Endothelial cell (in vitro differentiated cells): ENCODE data around the gene SUGP2. TPM values are rescaled to one million over a fixed set of nuclear protein-coding genes. Genes with fewer than 3 reads are reported as not detected.

Experiments
- DNase-seq: peaks from one replicate; pipeline ENCODE4 v3.0.0; 2021; ENCODE audit warnings: low spot score
- H3K27ac Mint-ChIP-seq: one replicate; pipeline ENCODE4 v1.8.0; 2021; ENCODE audit warnings: mixed read lengths, inconsistent platforms; ENCODE audit not compliant: unreplicated experiment
- H3K27me3 Mint-ChIP-seq: one replicate; pipeline ENCODE4 v1.8.0; 2021; ENCODE audit warnings: mild to moderate bottlenecking, moderate library complexity, mixed read lengths, inconsistent platforms; ENCODE audit not compliant: unreplicated experiment
- H3K36me3 Mint-ChIP-seq: one replicate; pipeline ENCODE4 v1.8.0; 2021; ENCODE audit warnings: mild to moderate bottlenecking, low read depth, mixed read lengths, inconsistent platforms; ENCODE audit not compliant: unreplicated experiment
- H3K4me1 Mint-ChIP-seq: one replicate; pipeline ENCODE4 v1.8.0; 2021; ENCODE audit warnings: mild to moderate bottlenecking, mixed read lengths, inconsistent platforms; ENCODE audit not compliant: unreplicated experiment
- H3K4me3 Mint-ChIP-seq: one replicate; pipeline ENCODE4 v1.8.0; 2021; ENCODE audit warnings: mild to moderate bottlenecking, mixed read lengths, inconsistent platforms; ENCODE audit not compliant: unreplicated experiment
- H3K9me3 Mint-ChIP-seq: one replicate; pipeline ENCODE4 v1.8.0; 2021; ENCODE audit warnings: mixed read lengths, inconsistent platforms; ENCODE audit not compliant: unreplicated experiment
- total RNA-seq: library from RNA; stranded (reverse); fragmentation: NEBNext Ultra II Directional; extraction: Animal tissue kit (Norgen Biotek cat#: 25700); gene quantifications from one replicate; pipeline ENCODE4 v1.2.1, GENCODE V29; 2021; ENCODE audit not compliant: unreplicated experiment
- TF ChIP-seq, protein P1 (sequence below): fragments of 200-600 bp; sonication (generic); IDR thresholded peaks from one replicate; pipeline ENCODE4 v1.5.0; 2021; ENCODE audit warnings: antibody characterized with exemption; ENCODE audit not compliant: unreplicated experiment

Gene SUGP2
- total RNA-seq, 1 donor from 2014 or later = 109 TPM

DNA sequence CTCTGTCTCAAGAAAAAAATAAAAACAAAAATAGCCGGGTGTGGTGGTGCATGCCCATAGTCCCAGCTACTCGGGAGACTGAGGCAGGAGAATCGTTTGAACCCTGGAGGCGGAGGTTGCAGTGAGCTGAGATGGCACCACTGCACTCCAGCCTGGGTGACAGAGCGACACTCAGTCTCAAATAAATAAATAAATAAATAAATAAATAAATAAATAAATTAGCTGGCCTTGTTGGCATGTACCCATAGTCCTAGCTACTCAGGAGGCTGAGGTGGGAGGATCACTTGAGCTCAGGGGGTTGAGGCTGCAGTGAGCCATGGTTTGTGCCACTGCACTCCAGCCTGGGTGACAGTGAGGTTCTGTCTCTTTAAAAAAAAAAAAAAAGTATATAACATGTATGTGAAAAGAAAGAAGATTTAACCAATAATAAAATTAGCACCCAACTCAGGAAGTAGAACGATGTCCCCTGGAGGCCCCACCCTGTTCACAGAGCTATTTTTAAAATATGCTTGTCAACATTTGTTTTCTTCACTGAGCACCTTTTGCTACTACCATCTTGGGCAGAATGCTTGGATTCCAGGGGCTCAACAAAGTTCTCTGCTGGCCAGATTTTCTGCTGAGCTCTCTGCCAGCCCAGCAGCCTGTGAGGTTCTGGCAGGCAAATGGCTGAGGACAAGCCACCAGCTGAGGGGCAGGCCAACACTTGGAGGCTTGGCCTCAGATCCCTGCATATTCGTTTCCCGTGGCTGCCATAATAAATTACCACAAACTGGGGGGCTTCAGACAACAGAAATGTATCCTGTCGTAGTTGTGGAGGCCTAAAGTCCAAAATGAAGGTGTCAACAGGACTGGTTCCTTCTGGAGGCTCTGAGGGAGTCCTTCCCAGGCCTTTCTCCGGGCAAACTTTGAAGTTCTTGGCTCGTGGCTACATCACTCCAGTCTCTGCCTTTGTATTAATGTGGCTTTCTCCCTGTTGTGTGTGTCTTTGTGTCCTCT is 35.6 kb upstream of the SUGP2 start:
- TF ChIP-seq, protein P1, sequence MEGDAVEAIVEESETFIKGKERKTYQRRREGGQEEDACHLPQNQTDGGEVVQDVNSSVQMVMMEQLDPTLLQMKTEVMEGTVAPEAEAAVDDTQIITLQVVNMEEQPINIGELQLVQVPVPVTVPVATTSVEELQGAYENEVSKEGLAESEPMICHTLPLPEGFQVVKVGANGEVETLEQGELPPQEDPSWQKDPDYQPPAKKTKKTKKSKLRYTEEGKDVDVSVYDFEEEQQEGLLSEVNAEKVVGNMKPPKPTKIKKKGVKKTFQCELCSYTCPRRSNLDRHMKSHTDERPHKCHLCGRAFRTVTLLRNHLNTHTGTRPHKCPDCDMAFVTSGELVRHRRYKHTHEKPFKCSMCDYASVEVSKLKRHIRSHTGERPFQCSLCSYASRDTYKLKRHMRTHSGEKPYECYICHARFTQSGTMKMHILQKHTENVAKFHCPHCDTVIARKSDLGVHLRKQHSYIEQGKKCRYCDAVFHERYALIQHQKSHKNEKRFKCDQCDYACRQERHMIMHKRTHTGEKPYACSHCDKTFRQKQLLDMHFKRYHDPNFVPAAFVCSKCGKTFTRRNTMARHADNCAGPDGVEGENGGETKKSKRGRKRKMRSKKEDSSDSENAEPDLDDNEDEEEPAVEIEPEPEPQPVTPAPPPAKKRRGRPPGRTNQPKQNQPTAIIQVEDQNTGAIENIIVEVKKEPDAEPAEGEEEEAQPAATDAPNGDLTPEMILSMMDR = no peak
- Mint-ChIP-seq H3K27ac (no peak overlapping the region), H3K4me3 (no peak overlapping the region), H3K27me3 (peaks cover 8% of the 10 kb centered on the region), H3K4me1 (peaks cover 8% of the 10 kb centered on the region), H3K9me3 (no peaks in the 10 kb centered on the region), H3K36me3 (no peaks in the 10 kb centered on the region)
- DNase-seq = no peak

DNA sequence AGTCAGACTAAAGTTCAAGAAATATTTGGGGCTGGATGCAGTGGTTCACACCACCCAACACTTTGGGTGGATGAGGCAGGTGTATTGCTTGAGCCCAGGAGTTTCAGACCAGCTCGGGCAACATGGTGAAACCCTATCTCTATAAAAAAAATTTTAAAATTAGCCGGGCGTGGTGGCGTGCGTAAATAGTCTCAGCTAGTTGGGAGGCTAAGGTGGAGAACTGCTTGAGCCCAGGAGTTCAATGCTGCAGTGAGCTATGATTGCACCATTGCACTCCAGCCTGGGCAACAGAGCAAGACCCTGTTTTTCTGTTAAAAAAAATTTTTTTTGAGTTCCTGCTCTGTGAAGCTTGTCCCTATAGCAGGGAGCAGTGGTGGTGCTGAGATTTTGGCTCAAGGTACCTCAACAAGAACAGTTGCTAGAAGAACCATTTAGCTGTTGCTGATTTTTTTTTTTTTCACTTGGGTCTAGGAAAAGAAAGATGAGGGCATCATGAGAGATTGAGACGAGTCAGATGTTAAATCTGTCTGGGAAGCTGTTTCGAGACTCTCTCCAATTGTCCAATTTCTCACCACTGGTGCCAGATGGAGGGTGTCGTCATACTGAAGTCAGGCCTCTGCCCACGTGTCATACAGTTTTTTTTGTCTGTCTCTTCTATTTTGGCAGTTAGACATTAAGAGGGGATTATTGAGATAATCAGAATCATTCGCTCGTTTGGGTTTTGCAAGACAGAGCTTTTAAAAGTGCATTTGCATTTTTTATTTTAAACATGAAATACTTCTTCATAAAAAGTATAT is 34.2 kb upstream of the SUGP2 start:
- Mint-ChIP-seq H3K27ac (no peak overlapping the region), H3K9me3 (no peaks in the 10 kb centered on the region), H3K4me3 (no peak overlapping the region), H3K4me1 (peaks cover 12% of the 10 kb centered on the region), H3K27me3 (peaks cover 4% of the 10 kb centered on the region), H3K36me3 (no peaks in the 10 kb centered on the region)
- DNase-seq = no peak
- TF ChIP-seq, protein P1 = no peak

DNA sequence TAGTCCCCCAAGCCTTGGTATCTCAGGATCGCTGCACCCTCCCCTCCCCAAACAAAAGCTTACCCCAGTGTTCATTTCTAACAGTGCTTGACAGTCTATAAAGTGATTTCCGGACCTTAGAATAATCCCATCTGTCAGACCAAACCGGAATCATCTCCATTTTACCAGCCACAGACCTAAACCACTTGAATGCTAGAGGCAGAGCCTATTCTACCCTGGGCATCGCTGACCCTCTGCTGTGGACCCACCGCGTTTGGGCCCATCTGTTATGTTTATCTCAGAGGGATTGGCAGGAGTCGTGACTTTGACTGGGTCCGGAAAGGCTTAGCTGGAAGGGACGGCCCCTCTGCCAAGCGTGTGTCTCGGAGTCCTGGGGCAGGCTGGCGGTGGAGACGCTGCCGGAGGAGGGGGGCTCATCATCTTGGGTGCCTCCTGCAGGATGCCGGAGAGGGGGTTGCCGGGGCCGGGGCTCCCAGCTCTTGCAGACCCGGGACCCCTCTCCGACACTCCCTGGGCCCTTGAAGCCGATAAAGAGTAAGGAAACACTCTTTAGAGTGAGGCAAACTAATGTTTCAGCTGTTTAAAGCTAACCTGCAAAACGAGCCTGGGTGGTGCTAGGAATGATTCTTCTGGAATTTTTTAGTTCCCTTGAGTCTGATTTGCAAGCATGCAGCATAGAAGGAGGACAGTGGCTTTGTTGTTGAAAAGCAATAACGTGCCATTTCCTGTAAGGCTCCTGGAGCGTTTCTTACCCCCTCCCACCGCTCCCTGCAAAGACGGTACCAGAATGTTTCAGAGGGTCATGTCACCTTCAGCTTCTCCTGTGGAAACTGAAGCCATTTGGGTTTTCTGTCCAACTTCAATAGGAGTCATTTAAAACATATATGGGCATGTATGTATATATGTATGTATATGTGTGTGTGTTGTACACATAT is 31.8 kb upstream of the SUGP2 start:
- H3K27me3 Mint-ChIP-seq = peaks cover 8% of the 10 kb centered on the region

DNA sequence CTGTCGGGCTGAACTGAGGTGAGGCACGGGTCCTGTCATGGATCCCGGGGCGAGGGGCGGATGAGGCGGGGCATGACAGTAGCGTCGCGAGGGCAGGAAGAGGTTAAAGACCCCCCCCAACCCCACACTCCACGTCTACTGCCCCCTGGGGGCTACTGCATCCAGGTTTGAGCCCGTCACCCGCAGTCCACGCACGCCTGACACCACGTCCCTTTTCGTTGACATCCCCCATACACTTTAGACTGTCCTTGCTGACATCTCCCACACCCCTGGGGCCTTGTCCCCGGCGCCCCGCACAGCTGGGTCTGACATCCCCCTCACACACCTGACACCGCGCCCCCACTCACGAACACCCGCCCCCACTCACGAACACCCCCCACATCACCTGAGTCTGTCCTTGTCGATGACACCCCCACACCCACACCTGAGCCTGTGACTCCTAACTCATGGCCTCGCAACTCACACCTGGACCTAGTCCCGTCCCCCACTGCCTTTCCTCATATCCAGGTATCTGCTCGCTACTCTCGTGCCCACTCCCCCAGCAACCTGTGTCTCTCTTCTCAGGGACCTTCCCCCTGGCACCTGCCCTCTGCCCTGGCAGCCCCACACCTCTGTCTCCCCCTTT is 30.9 kb upstream of the SUGP2 start:
- H3K27me3 Mint-ChIP-seq = peaks cover 10% of the 10 kb centered on the region
- H3K36me3 Mint-ChIP-seq = no peaks in the 10 kb centered on the region
- H3K4me1 Mint-ChIP-seq = peaks cover 18% of the 10 kb centered on the region
- TF ChIP-seq, protein P1 = peak; percentile 25
- H3K4me3 Mint-ChIP-seq = peak overlapping the region; percentile 89
- DNase-seq = peak; percentile 62
- no peak overlapping the region for H3K27ac Mint-ChIP-seq
- H3K9me3 Mint-ChIP-seq = no peaks in the 10 kb centered on the region

More for the DNA sequence above, 31.8 kb upstream of the SUGP2 start:
- Mint-ChIP-seq H3K27ac (peak overlapping the region; percentile 42), H3K4me1 (peaks cover 14% of the 10 kb centered on the region), H3K9me3 (no peaks in the 10 kb centered on the region), H3K36me3 (no peaks in the 10 kb centered on the region), H3K4me3 (peak overlapping the region; percentile 89)
- no peak for DNase-seq
- TF ChIP-seq, protein P1 = no peak
